GM19438 (cell line): ENCODE measurements around the gene LAD1.

ENCODE experiments used
- ATAC-seq: cut with Tn5 transposase; IDR thresholded peaks from one replicate; pipeline ENCODE4 v1.9.1; 2021; ENCODE audit warnings: low read depth; ENCODE audit not compliant: unreplicated experiment

Gene LAD1

GRCh38 chr1:201419746-201420607 is 20.9 kb upstream of the LAD1 start:
- no peak for ATAC-seq

GRCh38 chr1:201419256-201419655 is 20.1 kb upstream of the LAD1 start:
- ATAC-seq: no peak

DNA sequence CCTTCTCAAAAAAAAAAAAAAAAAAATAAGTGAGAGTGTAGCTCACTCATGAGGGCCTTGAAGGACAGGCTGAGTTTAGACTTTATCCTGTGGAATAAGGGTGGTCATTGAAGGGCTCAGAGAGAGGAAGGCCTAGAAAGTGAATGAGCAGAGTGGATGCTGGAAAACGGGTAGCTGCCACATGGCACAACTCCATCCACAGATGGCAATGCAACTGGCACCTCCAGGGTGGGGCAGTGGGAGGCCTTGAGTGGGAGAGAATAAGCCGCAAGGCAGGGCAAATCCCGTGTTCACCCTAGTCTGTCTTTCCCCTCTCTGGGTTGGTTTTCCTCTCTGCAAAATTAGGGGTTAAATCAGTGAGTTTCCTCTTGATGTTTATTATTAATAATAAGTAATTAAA is 19.3 kb upstream of the LAD1 start:
- no peak for ATAC-seq

DNA sequence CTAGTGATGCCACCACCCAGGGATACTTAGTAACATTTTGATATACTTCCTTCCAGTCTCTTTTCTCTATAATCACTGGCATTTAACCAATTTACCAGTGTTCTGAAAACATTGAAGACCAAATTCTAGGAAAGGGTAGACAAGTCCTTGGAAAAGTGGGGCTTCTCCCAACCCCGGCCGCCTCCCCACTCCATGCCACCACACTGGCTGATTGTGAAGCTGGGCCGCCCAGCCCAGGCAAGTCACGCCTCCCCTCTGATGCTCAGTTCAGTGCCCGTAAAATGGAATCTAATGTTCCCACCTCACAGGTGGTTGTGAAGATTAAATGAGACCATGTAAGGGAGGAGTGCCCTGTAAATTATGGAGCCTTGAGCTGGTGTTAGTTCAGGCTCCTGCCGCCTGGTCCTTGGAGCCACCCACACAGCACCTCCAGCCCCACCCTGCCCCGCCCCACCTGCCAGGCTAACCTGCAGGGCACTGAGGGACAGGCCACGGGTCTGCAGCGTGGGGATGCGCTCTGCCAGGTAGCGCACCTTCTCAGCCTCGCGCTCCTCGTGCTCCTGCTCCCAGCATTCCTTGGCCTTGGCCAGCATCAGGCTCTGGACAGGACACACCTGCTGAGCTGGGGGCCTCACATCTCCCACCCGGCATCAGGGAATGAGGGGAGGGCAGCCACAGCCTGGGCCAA is 15.1 kb upstream of the LAD1 start:
- no peak for ATAC-seq

GRCh38 chr1:201411292-201411691 is 12.2 kb upstream of the LAD1 start:
- no peak for ATAC-seq

GRCh38 chr1:201409440-201409839 is 10.3 kb upstream of the LAD1 start:
- ATAC-seq: no peak

DNA sequence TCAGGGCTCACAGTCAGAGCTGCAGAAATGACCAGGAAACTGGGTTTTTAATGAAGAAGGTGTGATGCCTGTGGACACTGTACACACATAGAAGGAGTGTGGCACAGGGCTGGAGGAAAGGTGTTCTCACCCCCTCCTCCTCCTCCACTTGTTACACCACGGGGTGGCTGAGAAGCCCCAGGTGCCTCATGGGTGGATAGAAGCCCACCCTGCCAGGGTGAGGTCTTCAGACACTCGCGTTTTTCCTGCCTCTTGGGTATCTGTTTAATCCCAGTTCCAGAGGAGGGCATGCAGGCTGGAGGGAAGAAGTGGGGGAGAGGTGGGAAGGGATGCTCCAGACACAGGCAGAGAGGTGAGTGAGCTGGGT is 9.7 kb upstream of the LAD1 start:
- ATAC-seq: no peak

DNA sequence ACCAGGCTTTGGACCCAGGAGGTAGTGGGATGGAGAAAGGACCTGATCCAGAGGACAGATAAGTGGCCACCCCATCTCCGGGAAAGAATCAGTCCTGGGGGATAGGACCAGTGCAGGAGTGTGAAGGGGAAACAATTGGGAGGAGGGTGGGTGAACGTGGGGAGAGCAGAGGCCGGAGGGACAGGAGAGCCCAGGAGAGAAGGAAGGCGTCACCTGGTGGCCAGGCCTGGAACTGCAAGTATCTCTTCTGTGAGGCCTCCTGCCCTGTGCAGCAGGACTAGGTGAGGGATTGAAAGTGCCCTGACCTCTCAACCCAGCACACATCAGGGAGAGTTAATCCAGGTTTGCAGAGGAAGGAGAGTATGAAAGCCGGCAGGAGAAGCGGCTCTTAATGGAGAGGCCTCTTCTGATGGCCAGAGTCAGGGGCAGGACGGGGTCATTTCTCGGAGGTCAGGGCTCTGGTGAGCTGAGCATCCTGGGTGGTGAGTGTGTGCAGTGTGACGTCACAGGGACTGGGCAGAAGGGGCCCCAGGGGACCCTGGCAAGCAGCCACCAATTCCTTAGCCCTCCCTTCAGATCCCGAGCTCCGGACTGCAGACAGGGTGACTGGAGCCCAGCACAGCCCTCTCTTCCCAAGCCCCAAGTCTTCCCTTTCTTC is 9.2 kb upstream of the LAD1 start:
- no peak for ATAC-seq

GRCh38 chr1:201406831-201407406 is 7.8 kb upstream of the LAD1 start:
- ATAC-seq: no peak

GRCh38 chr1:201405484-201405831 is 6.3 kb upstream of the LAD1 start:
- ATAC-seq: no peak

DNA sequence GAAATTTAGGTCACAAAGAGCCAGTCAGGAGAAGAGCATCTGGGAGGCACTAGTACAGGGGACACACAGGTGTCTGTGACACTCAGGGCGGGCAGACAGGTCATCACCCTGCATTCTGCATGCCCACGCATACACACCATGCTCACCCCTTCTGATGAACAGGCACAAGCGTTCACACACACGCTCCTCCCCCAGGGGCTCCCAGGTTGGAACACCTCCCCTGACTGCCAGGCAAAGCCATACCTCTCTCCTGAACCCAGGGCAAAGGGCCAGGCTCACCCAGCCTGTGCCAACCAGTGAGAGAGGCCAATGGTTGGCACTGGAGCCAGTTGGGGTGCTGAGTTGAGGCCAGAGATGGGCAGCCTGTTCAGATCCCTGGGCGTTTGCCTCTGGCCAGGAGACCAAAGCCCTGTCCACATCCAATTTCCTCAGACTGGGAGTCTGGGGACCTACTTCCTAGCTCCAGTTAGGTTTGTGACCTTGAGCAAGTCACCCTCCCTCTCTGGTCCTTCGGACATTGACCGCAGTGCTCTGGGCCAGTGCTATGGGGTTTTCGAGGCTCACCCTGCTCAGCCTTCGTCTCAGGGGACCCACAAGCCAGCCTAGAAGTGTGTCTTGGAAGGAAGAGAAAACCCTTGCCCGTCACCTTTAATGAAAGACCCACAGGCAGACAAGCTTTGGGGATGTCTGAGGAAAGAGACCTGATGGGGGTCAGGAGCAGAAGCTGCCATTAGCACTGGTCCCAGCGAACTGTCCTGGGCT is 5.8 kb upstream of the LAD1 start:
- no peak for ATAC-seq

DNA sequence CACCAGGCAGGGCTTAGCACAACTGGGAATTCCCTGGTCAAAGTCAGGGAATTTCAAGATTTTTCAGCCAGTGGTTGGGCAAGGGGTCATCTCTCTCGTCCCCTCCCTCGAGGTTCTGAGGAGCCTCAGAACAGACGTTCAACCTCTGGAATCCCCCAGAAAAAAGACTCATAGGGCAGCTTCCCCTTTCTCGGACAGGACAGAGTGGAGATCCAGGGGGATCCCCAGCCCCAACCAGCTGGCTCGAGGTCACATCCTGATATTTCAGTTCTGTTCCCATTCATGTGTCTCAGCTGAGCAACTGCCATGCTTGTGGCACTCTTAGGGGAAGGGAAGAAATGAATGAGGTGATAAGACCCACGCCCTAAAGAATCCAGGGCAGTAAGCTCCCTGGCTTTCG is 4.9 kb upstream of the LAD1 start:
- no peak for ATAC-seq

DNA sequence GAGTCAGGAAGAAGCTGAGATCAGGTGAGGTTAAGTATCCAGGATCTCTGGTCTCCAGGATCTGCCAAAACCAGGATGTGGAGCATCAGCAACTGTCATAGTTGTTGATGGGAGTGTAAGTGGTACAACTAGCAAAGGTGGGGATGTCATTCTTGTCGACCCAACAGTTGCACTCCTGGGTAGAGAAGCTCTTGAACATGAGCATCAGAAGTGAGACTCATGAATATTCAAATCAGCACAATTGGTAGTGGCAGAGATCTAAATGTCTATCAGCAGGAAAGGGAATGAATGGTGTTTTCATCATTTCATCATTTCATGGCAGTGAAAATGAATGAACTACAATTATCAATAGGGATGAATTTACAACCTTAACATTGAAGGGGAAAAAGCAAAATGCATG is 4.2 kb upstream of the LAD1 start:
- no peak for ATAC-seq

DNA sequence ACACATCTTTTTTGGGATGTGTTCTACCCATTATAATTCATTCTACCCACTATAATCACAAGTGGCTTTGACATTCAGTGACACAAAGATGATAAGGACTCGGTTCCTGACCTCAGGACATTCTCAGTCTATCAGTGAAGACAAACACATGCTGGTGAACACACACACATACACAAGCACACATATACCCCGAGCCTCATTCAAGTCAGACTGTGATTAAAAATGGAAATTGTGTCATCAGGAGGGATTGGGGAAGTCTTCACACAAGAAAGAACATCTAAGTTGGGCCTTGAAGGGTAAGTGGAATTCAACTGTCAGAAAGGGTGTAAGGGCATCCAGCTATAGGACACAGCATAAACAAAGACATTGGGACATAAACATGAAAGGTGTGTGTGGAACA is 2.6 kb upstream of the LAD1 start:
- ATAC-seq: no peak

- ATAC-seq: no peak
These were observed 1.7 kb upstream of the LAD1 start for GRCh38 chr1:201400852-201401230.

GRCh38 chr1:201400212-201400851 is 1.2 kb upstream of the LAD1 start:
- no peak for ATAC-seq

DNA sequence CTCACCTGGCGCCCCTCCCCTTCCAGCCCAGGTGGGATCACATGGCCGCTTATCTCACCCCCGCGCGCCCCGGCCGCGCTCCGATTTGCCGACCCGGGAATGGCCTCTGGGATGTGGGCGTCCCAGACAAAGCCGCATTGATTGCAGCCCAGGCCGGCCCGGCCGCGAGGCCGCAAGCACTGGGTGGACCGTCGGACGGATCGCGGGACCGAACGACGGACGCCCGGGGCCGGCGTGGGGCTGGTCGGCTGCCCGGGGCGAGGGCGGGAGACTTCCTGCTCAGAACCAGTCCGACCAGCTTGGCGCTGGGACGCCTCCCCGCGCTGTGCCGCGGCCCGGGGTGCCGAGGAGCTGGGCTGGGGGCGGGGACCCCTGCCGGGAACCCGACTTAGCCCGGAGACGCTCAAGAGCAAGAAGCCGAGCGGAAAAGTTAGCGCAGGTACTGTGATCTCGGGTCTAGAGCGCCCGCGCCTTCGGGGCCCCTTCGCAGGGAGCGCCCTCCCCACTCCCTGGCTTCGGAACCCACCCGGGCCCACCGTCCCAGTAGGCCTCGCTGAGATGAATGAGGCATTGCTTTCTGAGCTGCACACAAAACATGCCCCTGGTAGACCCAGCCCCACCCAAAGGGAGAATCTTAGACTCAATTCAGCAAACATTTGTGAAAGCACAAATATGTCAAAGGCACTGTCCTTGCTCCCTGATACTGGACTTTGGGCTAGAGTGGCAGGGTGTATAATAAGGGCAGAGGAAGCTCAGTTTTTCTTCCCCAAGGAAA is 415 bp upstream of the LAD1 start:
- no peak for ATAC-seq

DNA sequence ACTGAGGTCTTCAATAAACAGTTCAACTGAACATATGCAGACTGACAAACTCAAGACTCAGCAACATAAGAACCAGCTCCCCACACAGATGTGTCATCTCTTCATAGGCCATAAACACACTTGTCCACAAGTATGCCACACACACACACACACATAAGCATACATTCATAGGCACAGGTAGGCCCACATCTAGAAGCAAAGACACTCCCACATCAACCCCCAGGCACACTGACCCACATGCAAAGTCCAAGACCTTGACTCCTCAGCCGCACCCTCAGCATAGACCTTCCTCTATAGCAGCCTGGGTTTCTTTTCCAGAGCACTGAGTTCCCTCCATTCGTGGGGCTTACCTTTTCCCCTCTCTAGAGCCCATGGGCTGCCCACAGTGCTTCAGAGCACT is 1.4 kb downstream of the LAD1 start:
- ATAC-seq: no peak

DNA sequence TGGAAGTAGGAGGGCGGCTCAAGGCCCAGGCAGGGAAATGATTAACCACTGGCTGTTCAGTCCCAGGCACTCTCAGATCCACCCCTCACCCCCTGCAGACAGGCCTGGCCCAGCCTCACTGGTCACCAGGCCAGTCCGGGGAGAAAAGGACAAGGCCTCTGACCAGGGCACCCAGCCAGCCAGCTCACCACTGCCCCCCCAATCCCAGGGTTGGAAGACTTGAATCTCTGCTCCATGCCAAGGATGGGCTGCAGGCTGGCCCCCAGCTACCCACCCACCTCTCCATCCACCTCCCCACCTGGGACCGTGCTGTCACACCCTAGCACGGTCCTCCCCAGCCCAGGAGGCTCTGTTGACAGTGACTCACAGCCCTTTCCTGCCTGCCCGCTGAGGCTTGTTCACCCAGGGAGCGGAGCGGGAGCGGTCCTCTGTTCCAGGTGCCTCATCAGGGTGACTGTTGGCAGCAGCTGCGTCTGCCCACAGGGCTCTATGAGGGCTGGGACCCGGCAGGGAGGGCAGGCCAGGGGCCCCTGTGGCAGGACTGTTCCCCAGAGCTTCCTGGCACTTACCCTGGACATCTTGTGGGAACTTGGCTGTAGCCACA is 2.2 kb downstream of the LAD1 start:
- no peak for ATAC-seq
